Measurements from ENCODE around the gene CASKIN2. TPM values are rescaled to one million over a fixed set of nuclear protein-coding genes. Genes with fewer than 3 reads are reported as not detected.
A peak's percentile ranks its signal among the peaks of the same experiment; 100 is the strongest.

CASKIN2 gene
- total and polyA plus RNA-seq, 2 experiments from 2014 or later = 18.1 to 31.2 TPM

DNA sequence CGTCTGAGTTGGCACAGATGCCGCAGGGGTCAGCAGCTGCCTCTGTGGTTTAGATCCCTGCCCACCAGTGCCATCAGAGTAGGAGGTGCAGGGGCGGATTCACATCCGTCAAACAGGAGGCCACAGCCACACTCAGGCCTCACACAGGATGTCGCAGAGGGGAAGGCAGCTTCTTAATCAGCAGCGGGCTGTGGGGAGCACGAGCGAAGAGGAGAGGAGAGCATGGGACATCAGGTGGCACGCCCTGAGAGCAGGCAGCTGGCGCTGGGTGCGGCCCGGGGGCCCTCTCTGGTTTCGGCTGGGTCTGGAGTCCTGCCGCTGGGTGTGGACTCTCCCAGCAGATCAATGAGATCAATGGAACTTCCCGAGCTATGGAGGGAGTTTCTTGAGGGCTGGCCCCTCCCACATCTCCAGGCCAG, 19.8 kb upstream of the CASKIN2 start:
- DNase-seq (ENCODE audit: low read depth in 1 of 2, low spot score in 1 of 2) = no peak
- H3K9me3 ChIP-seq (ENCODE audit: low read depth) = no peaks in the 10 kb centered on the region

DNA sequence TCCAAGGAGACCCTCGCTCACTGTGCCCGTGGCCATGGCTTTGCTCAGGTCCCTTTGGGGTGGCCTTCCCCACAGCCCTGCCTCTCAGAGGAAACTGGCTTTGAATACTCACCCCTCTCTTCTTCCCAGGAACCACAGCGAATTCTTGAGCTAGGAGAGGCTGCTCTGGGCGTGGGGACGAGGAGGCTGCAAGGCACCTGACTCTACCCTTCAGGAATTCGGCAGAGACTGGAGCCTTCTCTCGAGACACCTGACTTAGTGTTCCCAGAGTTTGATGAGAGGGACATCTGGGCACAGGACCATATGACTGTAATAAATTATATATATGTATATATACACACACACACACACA, 16.4 kb upstream of the CASKIN2 start:
- Histone ChIP-seq H3K36me3 (no peaks in the 10 kb centered on the region), H3K27ac (no peak overlapping the region), H3K4me1 (ENCODE audit: low read depth) (no peaks in the 10 kb centered on the region), H3K4me3 (no peak overlapping the region), H3K9me3 (ENCODE audit: low read depth) (no peaks in the 10 kb centered on the region), H3K27me3 (peaks cover 5% of the 10 kb centered on the region)
- DNase-seq (ENCODE audit: low read depth in 1 of 2, low spot score in 1 of 2) = no peak
- TF ChIP-seq, protein P1, sequence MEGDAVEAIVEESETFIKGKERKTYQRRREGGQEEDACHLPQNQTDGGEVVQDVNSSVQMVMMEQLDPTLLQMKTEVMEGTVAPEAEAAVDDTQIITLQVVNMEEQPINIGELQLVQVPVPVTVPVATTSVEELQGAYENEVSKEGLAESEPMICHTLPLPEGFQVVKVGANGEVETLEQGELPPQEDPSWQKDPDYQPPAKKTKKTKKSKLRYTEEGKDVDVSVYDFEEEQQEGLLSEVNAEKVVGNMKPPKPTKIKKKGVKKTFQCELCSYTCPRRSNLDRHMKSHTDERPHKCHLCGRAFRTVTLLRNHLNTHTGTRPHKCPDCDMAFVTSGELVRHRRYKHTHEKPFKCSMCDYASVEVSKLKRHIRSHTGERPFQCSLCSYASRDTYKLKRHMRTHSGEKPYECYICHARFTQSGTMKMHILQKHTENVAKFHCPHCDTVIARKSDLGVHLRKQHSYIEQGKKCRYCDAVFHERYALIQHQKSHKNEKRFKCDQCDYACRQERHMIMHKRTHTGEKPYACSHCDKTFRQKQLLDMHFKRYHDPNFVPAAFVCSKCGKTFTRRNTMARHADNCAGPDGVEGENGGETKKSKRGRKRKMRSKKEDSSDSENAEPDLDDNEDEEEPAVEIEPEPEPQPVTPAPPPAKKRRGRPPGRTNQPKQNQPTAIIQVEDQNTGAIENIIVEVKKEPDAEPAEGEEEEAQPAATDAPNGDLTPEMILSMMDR (IDR thresholded peaks at IDR 0.05; ENCODE audit: low read depth, low read length) = no peak

More for the DNA sequence above, 19.8 kb upstream of the CASKIN2 start:
- Histone ChIP-seq H3K27me3 (no peaks in the 10 kb centered on the region), H3K4me3 (no peak overlapping the region), H3K27ac (no peak overlapping the region), H3K4me1 (ENCODE audit: low read depth) (no peaks in the 10 kb centered on the region), H3K36me3 (no peaks in the 10 kb centered on the region)
- TF ChIP-seq, protein P1 (IDR thresholded peaks at IDR 0.05; ENCODE audit: low read depth, low read length) = no peak

DNA sequence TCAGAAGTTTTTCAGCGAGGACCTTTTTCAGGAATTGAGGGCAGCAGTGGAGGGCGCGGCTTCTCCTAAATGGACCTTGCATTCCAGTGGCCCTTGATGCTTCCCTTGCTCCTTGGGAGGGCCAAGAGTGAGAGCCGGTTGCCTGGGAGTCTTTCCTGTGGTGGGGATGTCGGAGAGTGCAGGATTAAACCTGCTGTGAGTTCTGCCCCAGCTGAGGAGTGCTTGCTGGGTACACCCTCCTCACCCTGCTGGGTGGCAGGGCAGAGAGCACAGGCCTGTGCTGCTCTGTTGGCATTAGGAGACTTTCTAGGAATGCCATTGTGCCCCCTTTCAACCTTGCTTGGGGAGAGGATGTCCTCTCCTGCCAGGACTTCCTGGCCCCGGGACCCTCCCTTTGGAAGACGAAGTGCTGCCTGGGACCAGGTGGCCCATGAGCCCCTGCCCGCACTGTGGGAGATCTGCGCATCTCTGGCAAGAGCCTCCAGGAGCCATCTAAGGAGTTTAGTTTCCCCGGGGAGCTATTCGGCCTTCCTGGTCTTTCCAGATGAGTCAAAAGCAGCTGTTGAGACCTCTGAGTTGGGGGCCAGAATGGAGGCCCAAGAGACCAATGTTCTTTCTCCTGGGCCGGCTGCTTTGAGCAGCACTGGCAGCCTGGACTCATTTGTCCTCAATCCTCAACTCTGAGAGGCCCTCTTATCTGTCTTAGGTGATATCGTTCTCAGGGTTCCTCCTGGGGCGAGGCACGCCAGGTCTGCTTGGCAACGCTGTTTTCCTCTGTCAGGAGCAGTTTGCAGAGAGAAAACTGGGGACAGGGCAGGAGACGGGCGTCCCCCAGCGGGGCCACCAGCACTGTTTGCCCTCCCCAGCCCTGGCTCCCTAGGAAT, 15.7 kb upstream of the CASKIN2 start:
- DNase-seq (ENCODE audit: low read depth in 1 of 2, low spot score in 1 of 2) = no peak
- TF ChIP-seq, protein P1 (IDR thresholded peaks at IDR 0.05; ENCODE audit: low read depth, low read length) = no peak
- H3K9me3 ChIP-seq (ENCODE audit: low read depth) = no peaks in the 10 kb centered on the region
- no peak overlapping the region for H3K27ac ChIP-seq
- H3K27me3 ChIP-seq = peaks cover 11% of the 10 kb centered on the region
- no peaks in the 10 kb centered on the region for H3K36me3 ChIP-seq
- H3K4me3 ChIP-seq = no peak overlapping the region
- H3K4me1 ChIP-seq (ENCODE audit: low read depth) = no peaks in the 10 kb centered on the region

DNA sequence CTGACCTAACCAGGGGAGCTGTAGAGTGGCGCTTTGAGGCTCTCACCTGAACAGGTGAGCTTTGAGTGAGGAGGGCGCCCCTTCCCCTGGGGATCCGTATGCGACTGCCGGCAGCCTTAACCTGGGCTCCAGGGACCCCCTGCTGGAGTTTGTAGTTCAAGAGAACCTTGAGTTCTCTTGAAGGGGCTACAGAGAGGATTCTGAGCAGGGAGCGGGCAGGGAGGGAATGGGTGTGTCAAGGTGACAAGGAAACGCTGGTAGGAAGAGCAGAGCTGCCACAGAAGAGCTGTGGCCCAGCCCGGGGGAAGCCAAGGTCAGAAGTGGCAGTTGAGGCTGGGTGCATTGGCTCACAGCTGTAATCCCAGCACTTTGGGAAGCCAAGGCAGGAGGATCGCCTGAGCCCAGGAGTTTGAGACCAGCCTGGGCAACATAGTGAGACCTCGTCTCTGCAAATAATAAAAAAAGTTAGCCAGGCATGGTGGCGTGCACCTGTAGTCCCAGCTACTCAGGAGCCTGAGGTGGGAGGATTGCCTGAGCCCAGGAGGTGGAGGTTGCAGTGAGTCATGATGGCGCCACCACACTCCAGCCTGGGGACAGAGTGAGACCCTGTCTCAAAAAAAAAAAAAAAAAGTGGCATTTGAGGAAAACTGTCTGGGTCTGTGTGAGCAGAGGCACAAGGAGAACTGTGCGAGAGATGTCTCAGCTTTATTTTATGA, 11.4 kb upstream of the CASKIN2 start:
- Histone ChIP-seq H3K36me3 (peaks cover 5% of the 10 kb centered on the region), H3K9me3 (ENCODE audit: low read depth) (no peaks in the 10 kb centered on the region), H3K27ac (no peak overlapping the region), H3K27me3 (peaks cover 15% of the 10 kb centered on the region), H3K4me3 (peak overlapping the region; percentile 83), H3K4me1 (ENCODE audit: low read depth) (no peaks in the 10 kb centered on the region)
- DNase-seq (ENCODE audit: low read depth in 1 of 2, low spot score in 1 of 2) = no peak
- TF ChIP-seq, protein P1 (IDR thresholded peaks at IDR 0.05; ENCODE audit: low read depth, low read length) = no peak

DNA sequence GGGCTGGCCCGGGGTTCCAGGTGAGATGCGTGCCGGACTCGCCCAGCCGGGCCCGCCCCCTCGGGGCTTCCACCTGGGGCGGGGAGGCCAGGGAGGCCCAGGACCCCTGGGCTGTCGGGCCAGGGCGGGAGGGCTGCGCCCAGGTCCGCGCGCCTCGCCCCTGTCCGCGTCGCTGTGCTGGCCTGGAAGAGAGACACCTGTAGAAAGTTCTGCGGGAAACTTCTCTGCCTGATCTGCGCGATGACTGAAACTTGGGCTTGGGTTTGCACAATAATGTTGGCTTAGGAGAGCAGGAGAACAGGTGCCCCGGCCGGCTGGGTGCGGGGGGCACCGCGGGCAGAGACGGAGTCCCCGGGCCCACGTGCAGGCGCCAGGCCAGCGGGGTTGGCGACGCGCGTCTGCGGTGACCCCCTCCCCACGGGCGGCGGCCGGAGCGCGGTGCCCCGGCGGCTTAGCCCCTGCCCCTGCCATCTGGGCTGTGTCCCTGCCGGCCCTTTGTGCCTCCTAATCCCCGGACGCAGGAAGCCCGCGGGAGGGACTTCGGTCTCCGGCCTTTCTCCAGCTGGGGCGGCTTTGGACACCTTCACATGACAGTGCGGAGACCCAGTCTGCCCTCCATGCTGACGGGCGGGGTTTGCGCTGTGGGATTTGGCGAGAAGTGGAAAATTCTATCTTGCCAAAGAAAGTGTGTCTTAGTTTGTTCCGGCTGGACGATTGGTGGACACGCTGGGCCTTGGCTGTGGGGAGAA, 10.6 kb upstream of the CASKIN2 start:
- Histone ChIP-seq H3K9me3 (ENCODE audit: low read depth) (no peaks in the 10 kb centered on the region), H3K27me3 (peaks cover 15% of the 10 kb centered on the region), H3K4me1 (ENCODE audit: low read depth) (no peaks in the 10 kb centered on the region), H3K4me3 (peak overlapping the region; percentile 83), H3K36me3 (peaks cover 9% of the 10 kb centered on the region), H3K27ac (no peak overlapping the region)
- DNase-seq (ENCODE audit: low read depth in 1 of 2, low spot score in 1 of 2) = peak in 1 of 2 donors; percentile 42
- TF ChIP-seq, protein P1 (IDR thresholded peaks at IDR 0.05; ENCODE audit: low read depth, low read length) = no peak
